Gastrocnemius medialis (tissue), 4 donors: ENCODE measurements around the gene MX2.

Experiments used
- POLR2A ChIP-seq, 2 donors: fragments of 450-650 bp; IDR thresholded peaks; one replicate each; pipeline ENCODE4 v1.6.1; 2017; ENCODE audit warnings: antibody characterized with exemption in 2 of 2, mild to moderate bottlenecking in 2 of 2, moderate library complexity in 2 of 2
- TF ChIP-seq, protein P1 (sequence below), 5 experiments: fragments of 450-650 bp in 3 of 5; fragments of 200-600 bp in 2 of 5; sonication (generic) in 2 of 5; IDR thresholded peaks in 4 of 5; conservative IDR thresholded peaks in 1 of 5; 1 replicate in 4 of 5; 2 replicates in 1 of 5; pipeline ENCODE4 v1.5.1; 2016 to 2019; ENCODE audit warnings: antibody characterized with exemption in 5 of 5, mild to moderate bottlenecking in 3 of 5, moderate library complexity in 3 of 5

DNA sequence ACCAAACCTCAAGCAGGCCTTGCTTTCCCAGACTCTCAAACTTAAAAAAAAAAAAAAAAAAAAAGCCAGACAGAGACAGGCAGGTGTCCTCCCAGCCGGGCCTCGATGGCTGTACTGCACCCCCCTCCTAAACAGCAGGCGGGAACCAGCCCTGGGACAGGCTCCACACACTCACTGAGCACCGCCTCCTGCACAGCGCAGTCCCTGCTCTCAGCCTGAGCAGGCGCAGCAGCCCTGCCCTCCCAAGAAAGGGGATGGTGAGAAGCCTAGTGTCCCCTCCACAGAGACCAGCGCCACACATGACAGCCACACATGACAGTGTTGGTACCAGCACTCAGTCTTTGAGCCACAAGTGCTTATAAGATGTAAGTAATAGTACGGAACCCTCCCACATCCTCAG lies 11.9 kb downstream of the MX2 start:
- TF ChIP-seq, protein P1, sequence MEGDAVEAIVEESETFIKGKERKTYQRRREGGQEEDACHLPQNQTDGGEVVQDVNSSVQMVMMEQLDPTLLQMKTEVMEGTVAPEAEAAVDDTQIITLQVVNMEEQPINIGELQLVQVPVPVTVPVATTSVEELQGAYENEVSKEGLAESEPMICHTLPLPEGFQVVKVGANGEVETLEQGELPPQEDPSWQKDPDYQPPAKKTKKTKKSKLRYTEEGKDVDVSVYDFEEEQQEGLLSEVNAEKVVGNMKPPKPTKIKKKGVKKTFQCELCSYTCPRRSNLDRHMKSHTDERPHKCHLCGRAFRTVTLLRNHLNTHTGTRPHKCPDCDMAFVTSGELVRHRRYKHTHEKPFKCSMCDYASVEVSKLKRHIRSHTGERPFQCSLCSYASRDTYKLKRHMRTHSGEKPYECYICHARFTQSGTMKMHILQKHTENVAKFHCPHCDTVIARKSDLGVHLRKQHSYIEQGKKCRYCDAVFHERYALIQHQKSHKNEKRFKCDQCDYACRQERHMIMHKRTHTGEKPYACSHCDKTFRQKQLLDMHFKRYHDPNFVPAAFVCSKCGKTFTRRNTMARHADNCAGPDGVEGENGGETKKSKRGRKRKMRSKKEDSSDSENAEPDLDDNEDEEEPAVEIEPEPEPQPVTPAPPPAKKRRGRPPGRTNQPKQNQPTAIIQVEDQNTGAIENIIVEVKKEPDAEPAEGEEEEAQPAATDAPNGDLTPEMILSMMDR (IDR thresholded peaks at IDR 0.05 in 4 of 5, conservative IDR thresholded peaks at IDR 0.05 in 1 of 5), result no peak
- no peak for TF ChIP-seq POLR2A (IDR thresholded peaks at IDR 0.05)
